Measurements from ENCODE around the gene CELA2A.

DNA sequence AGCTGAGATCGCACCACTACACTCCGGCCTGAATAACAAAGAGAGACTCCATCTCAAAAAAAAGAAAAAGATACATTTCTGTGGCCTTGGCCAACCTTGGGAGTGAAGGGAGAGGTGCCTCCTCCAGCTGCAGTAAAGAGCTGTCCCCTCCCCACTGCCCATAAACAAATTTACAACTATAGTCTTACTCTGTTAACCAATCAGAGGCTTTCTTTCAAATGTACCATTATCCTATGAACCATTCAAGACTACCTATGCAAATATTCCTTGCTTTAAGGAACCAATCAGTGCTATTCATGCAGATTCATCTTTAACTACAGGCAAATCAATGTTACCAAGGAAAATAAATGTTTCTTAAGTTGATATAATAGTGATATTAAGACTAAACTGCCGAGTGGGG lies 20.4 kb downstream of the CELA2A start:
- TF ChIP-seq, protein P1, sequence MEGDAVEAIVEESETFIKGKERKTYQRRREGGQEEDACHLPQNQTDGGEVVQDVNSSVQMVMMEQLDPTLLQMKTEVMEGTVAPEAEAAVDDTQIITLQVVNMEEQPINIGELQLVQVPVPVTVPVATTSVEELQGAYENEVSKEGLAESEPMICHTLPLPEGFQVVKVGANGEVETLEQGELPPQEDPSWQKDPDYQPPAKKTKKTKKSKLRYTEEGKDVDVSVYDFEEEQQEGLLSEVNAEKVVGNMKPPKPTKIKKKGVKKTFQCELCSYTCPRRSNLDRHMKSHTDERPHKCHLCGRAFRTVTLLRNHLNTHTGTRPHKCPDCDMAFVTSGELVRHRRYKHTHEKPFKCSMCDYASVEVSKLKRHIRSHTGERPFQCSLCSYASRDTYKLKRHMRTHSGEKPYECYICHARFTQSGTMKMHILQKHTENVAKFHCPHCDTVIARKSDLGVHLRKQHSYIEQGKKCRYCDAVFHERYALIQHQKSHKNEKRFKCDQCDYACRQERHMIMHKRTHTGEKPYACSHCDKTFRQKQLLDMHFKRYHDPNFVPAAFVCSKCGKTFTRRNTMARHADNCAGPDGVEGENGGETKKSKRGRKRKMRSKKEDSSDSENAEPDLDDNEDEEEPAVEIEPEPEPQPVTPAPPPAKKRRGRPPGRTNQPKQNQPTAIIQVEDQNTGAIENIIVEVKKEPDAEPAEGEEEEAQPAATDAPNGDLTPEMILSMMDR (IDR thresholded peaks at IDR 0.05; ENCODE audit: insufficient read depth, low read length): no peak
- TF ChIP-seq POLR2AphosphoS5 (IDR thresholded peaks at IDR 0.05; ENCODE audit: low read depth): no peak
- TF ChIP-seq REST (IDR thresholded peaks at IDR 0.05; ENCODE audit: insufficient replicate concordance, low read depth): no peak
- TF ChIP-seq GABPA (IDR thresholded peaks at IDR 0.05; ENCODE audit: low read depth): no peak
